Fibroblast of lung (primary cell): ENCODE results near the gene BEST4. TPM values are rescaled to one million over a fixed set of nuclear protein-coding genes. Genes with fewer than 3 reads are reported as not detected.

Experiments used
- DNase-seq, 2 donors: peaks; one replicate each; pipeline versions ENCODE4 v3.0.0 to v3.0.0-alpha.2; 2010; ENCODE audit warnings: low read depth in 2 of 2
- H2AFZ ChIP-seq: 2 replicates; pipeline ENCODE4 v1.5.1; 2012; ENCODE audit warnings: low read length, control low read depth, inconsistent platforms
- H3K27ac ChIP-seq: 2 replicates; pipeline ENCODE4 v1.5.1; 2011; ENCODE audit warnings: low read length, control low read depth; ENCODE audit not compliant: insufficient read depth
- H3K27me3 ChIP-seq: 2 replicates; pipeline ENCODE4 v1.5.1; 2011; ENCODE audit warnings: mild to moderate bottlenecking, low read length; ENCODE audit not compliant: control insufficient read depth, insufficient read depth
- H3K36me3 ChIP-seq: 2 replicates; pipeline ENCODE4 v1.5.1; 2011; ENCODE audit warnings: low read length; ENCODE audit not compliant: control insufficient read depth, insufficient read depth
- H3K4me1 ChIP-seq: 2 replicates; pipeline ENCODE4 v1.5.1; 2011; ENCODE audit warnings: low read length; ENCODE audit not compliant: control insufficient read depth, insufficient read depth; ENCODE audit errors: extremely low read depth
- H3K4me2 ChIP-seq: 2 replicates; pipeline ENCODE4 v1.5.1; 2011; ENCODE audit warnings: low read length, control low read depth; ENCODE audit not compliant: insufficient read depth; ENCODE audit errors: extremely low read depth
- H3K4me3 ChIP-seq, 4 experiments: fragments of 200-600 bp in 1 of 4; sonication (generic) in 1 of 4; replicated peaks in 1 of 4; 2 replicates each; pipeline ENCODE4 v1.5.1; 2011 to 2016; ENCODE audit warnings: low read length in 4 of 4, low read depth in 3 of 4, mild to moderate bottlenecking in 3 of 4, control low read depth in 2 of 4, inconsistent platforms in 1 of 4, mixed read lengths in 1 of 4; ENCODE audit not compliant: insufficient read depth in 1 of 4; ENCODE audit errors: control extremely low read depth in 1 of 4
- H3K79me2 ChIP-seq: 2 replicates; pipeline ENCODE4 v1.5.1; 2012; ENCODE audit warnings: mild to moderate bottlenecking, low read length, inconsistent platforms; ENCODE audit not compliant: control insufficient read depth, insufficient read depth
- H3K9ac ChIP-seq: 2 replicates; pipeline ENCODE4 v1.5.1; 2011; ENCODE audit warnings: mild to moderate bottlenecking, low read length, control low read depth; ENCODE audit not compliant: insufficient read depth
- H3K9me3 ChIP-seq: 2 replicates; pipeline ENCODE4 v1.5.1; 2012; ENCODE audit warnings: low read depth, low read length; ENCODE audit not compliant: control insufficient read depth, insufficient read depth
- H4K20me1 ChIP-seq: 2 replicates; pipeline ENCODE4 v1.5.1; 2011; ENCODE audit warnings: low read length; ENCODE audit not compliant: control insufficient read depth, insufficient read depth; ENCODE audit errors: extremely low read depth
- CTCF ChIP-seq, 2 donors: IDR thresholded peaks in 1 of 2; conservative IDR thresholded peaks in 1 of 2; 1 replicate in 1 of 2; 2 replicates in 1 of 2; pipeline ENCODE4 v1.5.1; 2011 to 2012; ENCODE audit warnings: low read length in 2 of 2, control low read depth in 1 of 2, inconsistent platforms in 1 of 2, low read depth in 1 of 2, mild to moderate bottlenecking in 1 of 2
- EZH2 ChIP-seq: IDR thresholded peaks from 2 replicates; pipeline ENCODE4 v1.5.1; 2012; ENCODE audit warnings: low read length, control low read depth, mild to moderate bottlenecking; ENCODE audit errors: missing control alignments
- polyA plus RNA-seq, 2 donors: library from polyadenylated mRNA; depleted of rRNA in 1 of 2; stranded (reverse) in 1 of 2; unstranded in 1 of 2; fragments of >200 nt; gene quantifications; 2 replicates each; pipeline ENCODE4 v1.2.1, GENCODE V29; 2011 to 2012; ENCODE audit warnings: missing spikeins in 1 of 2
- total RNA-seq: library from RNA; depleted of rRNA; stranded (reverse); fragments of >200 nt; gene quantifications from 2 replicates; pipeline ENCODE4 v1.2.1, GENCODE V29; 2014

The BEST4 gene
- total and polyA plus RNA-seq, 2 donors (not counting 1 experiment from before 2014, with no cell fraction given), result 0.10 to 0.17 TPM

- no peaks in the 10 kb centered on the region for H3K79me2 ChIP-seq
- H3K27ac ChIP-seq, result no peak overlapping the region
- H3K27me3 ChIP-seq, result no peaks in the 10 kb centered on the region
- H3K4me1 ChIP-seq, result peaks cover 2% of the 10 kb centered on the region
- no peak for DNase-seq
- H3K9me3 ChIP-seq, result no peaks in the 10 kb centered on the region
- H4K20me1 ChIP-seq, result no peaks in the 10 kb centered on the region
- H3K36me3 ChIP-seq, result no peaks in the 10 kb centered on the region
- TF ChIP-seq CTCF (conservative IDR thresholded peaks at IDR 0.05 in 1 of 2, IDR thresholded peaks at IDR 0.05 in 1 of 2; ENCODE audit: low read depth in 1 of 2, low read length in 2 of 2) (no peak), EZH2 (no peak)
- no peak overlapping the region for H3K4me3 ChIP-seq
- H3K4me2 ChIP-seq, result no peak overlapping the region
- H2AFZ ChIP-seq, result no peak overlapping the region
- H3K9ac ChIP-seq, result no peak overlapping the region
Observed at GRCh38 chr1:44733784-44734183, 54.2 kb downstream of the BEST4 start.

Other genes with a start within 250 kb of the BEST4 start
- 5.6 and 8.1 TPM in 2 replicates for gene TMEM53, start 113.7 kb downstream of the BEST4 start, total RNA-seq
- 11.6 and 12.4 TPM in 2 replicates for gene TMEM53, start 113.7 kb downstream of the BEST4 start, polyA plus RNA-seq
- gene ARMH1, start 113.5 kb downstream of the BEST4 start, total RNA-seq, result 2.3 and 6.4 TPM in 2 replicates
- gene ARMH1, start 113.5 kb downstream of the BEST4 start, polyA plus RNA-seq, result 0.75 and 2.4 TPM in 2 replicates
- not detected in 2 replicates for gene RNU5D-1, start 57.0 kb downstream of the BEST4 start, total RNA-seq
- gene RNU5D-1, start 57.0 kb downstream of the BEST4 start, polyA plus RNA-seq, result not detected in 2 replicates
- gene KIF2C, start 48.3 kb downstream of the BEST4 start, total RNA-seq, result 0.51 and 9.2 TPM in 2 replicates
- gene KIF2C, start 48.3 kb downstream of the BEST4 start, polyA plus RNA-seq, result 9.9 and 41.9 TPM in 2 replicates
- gene RPS8, start 12.6 kb downstream of the BEST4 start, total RNA-seq, result 1,373 and 1,913 TPM in 2 replicates
- gene RPS8, start 12.6 kb downstream of the BEST4 start, polyA plus RNA-seq, result 1,895 and 2,098 TPM in 2 replicates
- 20.8 and 30.6 TPM in 2 replicates for gene PLK3, start 12.2 kb upstream of the BEST4 start, total RNA-seq
- gene PLK3, start 12.2 kb upstream of the BEST4 start, polyA plus RNA-seq, result 12.2 and 22.6 TPM in 2 replicates
- 0.51 and 0.66 TPM in 2 replicates for gene DYNLT4, start 19.2 kb upstream of the BEST4 start, total RNA-seq
- not detected in 2 replicates for gene DYNLT4, start 19.2 kb upstream of the BEST4 start, polyA plus RNA-seq
- gene BTBD19, start 20.4 kb upstream of the BEST4 start, total RNA-seq, result 3.9 and 5.0 TPM in 2 replicates
- 5.6 and 8.7 TPM in 2 replicates for gene BTBD19, start 20.4 kb upstream of the BEST4 start, polyA plus RNA-seq
- gene PTCH2, start 55.1 kb upstream of the BEST4 start, total RNA-seq, result 0.50 TPM in 1 of 2 replicates, not detected in the other
- 0.15 and 0.23 TPM in 2 replicates for gene PTCH2, start 55.1 kb upstream of the BEST4 start, polyA plus RNA-seq
- 35.7 and 49.5 TPM in 2 replicates for gene EIF2B3, start 198.4 kb upstream of the BEST4 start, total RNA-seq
- gene EIF2B3, start 198.4 kb upstream of the BEST4 start, polyA plus RNA-seq, result 47.2 and 59.0 TPM in 2 replicates
- gene HECTD3, start 223.2 kb upstream of the BEST4 start, total RNA-seq, result 14.4 and 20.3 TPM in 2 replicates
- 33.7 and 51.0 TPM in 2 replicates for gene HECTD3, start 223.2 kb upstream of the BEST4 start, polyA plus RNA-seq
- gene UROD, start 224.1 kb upstream of the BEST4 start, total RNA-seq, result 158 and 162 TPM in 2 replicates
- 129 and 156 TPM in 2 replicates for gene UROD, start 224.1 kb upstream of the BEST4 start, polyA plus RNA-seq